Activated CD4-positive, CD25-positive, alpha-beta regulatory T cell treated with anti-CD3 and anti-CD28 coated beads, Interleukin-2, amount 50 U/mL, for 16 hours (primary cell): Measurements from ENCODE around the gene KCNQ5.

Experiments used
- DNase-seq: peaks from one replicate; pipeline ENCODE4 v3.0.0-alpha.2; 2020; ENCODE audit warnings: low read depth, low spot score

Gene KCNQ5

DNA sequence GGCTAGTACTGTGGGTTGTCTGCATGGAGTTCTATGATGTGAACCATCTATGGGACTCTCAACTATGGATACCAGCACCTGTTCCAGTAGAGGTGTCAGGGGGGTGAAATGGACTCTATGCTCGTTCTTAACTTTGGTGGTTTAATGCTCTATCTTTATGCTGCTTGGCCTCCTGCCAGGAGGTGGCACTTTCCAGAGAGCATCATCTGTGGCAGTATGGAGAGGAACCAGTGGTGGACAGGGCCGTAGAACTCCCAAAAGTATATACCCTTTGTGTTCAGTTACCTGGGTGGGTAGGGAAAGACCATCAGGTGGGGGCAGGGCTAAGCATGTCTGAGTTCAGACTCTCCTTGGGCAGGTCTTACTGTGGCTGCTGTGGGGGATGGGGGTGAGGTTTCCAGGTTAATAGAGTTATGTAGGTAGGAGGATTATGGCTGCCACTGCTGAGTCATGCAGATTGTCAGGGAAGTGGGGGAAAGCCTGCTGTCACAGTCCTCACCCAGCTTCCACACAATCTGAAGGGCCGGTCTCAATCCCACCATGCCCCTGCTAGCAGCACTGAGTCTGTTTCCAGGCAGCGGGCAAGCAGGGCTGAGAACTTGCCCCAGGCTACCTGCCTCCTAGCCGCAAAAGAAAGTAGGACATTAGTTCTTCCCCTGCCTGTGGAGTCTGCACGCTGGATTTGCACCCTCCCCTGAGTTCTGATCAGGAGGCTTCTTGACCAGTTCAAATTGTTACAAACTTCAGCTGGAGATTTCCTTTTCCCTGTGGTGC is 284.0 kb downstream of the KCNQ5 start:
- no peak for DNase-seq

DNA sequence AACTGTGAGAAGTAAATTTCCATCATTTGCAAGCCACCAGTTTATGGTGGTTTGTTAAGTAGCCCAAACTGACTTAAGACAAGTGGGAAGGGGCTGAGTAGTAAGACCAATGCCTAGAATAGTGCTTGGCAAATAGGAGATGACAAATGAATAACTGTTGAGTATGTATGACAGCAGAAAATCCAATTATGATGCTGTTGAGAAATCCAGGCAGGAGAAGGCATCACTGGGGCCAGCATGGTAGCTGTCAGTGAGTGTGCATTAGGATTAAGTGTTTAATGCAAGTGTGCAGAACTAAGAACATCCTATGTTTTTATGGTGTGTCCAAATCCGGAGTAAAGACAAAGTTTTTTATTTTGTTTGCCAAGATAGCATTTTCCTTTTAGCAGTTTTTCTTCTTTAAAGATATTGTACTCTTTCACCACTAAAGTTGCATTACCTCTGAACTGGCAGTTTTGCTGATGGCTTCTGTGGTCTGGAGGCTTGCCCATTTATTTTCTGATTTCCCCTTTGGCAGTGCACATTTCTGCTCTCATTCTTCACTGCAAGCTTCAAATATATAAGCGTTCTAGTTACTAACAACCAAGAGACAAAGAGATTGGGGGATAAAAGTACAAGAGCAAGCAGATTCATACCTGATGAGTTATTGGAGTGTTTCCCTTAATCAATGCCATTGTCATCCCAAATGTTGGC is 289.7 kb downstream of the KCNQ5 start:
- no peak for DNase-seq

DNA sequence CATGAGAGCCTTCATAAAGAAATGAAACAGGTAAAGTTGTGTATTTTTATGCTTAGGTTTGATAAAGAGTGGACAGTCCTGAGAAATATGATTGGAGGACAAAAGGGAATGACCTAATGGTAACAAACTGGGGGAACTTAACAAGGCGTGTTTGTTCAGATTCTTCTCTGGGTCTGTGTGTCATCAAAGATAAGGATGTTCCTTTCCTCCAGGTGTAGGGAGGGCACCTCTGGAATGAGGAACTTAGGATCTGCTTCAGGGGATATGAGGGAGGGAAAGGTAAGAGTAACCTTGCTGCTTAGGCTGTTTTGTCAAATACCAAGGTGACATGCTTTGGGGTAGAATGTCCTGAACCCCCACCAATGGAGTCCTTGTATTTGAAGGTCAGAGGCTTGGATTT is 291.9 kb downstream of the KCNQ5 start:
- no peak for DNase-seq

DNA sequence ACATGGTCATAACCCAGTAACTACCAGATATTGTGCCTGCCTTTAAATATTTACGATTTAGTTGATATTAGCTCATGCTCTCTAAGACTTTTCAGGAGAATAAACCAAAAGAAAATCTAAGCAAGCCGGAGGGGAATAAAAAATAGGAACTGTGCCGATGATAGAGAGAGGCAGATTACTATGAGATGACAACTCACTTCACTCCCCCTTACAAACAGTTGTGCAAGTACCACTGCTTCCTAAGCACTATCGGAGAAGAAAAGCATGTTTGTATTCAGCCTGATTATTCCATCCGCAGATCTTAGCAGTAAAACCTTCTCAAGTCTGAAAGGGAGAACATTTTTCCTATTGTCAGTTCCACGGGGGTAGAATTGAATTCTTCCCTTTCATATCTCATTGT is 294.4 kb downstream of the KCNQ5 start:
- no peak for DNase-seq

DNA sequence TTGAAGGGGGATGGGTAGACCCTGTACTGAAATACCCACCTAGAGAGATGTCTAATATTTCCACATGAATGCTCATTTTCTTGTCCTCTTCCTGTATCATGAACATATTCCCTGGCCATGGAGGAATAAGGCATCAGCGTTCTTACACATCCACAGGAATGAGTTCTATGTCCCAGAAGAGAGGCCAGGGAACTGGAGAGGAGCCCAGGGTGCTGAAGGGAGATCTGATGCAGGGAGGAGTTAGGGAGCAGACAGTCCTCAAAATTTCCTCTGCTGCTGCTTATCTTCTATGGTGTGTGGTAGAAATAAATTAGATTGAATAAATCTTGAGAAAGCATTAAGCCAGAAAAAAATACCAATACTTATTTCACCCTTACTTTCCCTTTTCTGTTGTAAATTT is 295.0 kb downstream of the KCNQ5 start:
- no peak for DNase-seq

DNA sequence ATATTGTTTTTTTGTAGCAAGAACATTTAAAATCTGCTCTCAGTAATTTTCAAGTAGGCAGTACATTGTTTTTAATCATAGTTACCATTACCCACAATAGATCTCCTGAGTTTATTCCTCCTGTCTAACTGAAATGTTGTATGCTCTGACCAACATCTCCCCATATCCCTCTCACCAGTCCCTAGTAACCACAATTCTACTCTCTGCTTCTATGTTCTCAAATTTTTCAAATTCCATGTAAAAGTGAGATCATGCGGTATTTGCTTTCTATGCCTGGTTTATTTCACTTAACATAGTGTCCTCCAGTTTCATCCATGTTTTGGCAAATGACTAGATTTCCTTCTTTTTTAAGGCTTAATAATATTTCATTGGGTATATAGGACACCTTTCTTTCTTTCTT is 300.5 kb downstream of the KCNQ5 start:
- DNase-seq = no peak

DNA sequence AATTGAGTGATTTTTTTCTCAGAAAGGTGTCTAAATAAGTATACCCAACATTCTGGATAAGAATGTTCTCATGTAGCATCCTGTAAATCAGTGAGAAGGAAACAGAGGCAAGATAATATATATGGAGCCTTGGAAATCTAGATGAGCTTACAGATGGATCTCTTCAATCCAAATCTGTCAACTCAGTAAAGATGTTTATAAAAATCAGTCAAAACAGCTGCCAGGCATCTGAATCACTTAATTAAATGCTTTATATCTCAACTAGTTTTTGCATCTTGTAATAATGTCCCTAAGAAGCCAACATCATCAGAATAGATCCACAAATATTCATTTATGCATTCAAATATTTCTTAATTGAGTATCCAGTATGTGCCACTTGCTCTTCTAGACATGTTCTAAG is 303.3 kb downstream of the KCNQ5 start:
- DNase-seq = no peak

DNA sequence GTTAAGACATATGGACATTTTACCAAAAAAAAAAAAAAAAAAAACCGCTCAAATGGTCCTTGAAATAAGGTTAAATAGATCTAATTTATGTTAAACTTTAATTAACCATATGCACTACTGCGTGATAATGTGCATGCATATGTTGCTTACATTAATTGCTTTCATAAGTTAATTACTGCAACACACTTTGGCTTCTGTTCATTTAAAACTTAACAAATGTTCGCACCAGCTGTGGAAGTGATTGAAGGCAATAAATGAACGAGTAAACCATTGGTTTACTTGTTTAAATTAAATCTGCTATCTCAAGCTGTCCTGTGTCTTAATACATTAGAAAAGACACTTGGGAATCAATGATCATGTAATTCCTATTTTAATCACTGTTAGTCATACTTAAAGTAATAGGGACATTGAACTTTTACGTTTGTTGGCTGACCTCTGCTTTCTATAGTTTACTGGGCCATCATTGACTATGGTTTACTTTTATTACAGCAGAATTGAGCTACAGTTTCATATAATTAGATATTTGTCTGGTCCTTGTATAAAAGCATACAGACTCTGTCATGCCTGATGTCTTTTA is 308.8 kb downstream of the KCNQ5 start:
- DNase-seq = no peak

DNA sequence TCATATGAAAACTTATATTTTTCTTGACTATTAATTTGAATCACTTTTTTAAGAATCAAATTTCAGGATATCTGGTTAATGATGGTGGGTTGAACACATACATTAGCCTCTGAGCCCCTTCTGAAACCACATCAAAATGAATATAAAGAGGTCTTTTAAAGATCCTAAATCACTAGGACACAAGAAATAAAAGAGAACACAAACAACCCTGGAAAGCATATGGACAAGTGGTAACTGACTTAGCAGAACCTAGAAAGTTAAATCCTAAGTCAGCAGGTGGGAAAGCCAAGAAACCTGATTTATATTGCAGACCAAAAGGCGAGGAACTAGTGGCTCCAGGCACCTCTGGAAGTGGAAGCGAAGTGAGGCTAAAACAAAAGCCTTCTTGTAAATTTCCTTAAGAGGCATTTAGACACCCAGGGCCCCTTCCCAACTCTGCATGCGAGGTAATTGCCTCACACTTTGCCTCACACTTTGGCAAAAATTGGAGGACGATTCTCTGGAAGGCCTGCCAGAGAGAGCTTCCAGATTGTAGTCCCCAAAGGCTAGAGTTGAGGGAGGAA is 309.5 kb downstream of the KCNQ5 start:
- no peak for DNase-seq

DNA sequence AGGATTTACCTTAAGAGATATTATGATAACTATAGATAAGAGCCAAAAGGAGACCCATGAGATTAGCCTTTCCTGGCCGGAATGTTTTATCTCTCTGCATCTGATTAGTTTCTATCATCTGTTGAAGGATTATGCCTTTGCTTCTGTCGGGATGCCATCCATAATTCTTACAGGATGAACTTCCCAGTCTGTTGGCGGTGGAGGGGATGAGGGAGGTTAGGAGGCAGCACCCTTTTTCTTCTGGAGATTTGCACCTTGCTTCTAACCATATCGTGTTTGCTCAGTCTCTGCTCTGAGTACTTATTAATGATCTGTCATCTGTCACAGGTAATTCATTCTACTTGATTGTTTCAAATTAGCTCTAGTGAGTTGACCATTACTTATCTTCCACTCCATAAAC is 311.4 kb downstream of the KCNQ5 start:
- DNase-seq = no peak

DNA sequence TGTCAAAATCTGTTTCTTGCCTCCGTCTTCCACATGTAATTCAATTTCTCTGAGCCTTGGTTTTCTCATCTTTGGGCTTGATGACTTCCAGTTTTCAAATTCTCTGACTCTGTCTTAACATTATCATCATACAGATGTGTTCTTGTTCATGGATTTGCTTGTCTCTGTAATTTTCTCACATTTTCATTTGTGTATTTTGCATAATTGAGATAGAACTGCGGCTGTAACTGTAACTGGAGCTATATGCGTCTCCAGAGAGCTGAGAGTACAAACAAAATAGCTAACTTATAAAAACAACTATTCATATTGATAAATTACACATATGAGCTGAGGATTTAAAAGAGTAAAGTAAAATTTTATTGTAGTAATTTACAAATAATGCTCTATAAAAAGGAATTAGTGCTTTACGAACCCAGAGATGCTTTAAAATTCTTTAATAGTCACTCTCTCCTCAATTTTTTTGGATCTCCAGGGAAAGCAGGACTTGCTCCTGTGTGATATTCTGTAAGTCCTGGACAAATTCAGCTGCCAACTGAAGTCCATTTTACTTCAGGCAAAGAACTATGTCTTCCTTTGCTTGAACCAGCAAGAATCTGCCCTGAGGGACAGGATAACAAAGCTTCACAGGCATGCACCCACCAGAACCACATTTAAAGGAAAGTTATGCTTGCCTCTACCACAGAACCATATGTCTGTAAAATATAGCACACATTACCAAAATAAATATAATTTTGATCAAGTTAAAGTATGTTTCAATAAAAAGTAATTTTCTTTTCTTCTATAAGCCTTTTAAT is 315.1 kb downstream of the KCNQ5 start:
- DNase-seq = no peak

DNA sequence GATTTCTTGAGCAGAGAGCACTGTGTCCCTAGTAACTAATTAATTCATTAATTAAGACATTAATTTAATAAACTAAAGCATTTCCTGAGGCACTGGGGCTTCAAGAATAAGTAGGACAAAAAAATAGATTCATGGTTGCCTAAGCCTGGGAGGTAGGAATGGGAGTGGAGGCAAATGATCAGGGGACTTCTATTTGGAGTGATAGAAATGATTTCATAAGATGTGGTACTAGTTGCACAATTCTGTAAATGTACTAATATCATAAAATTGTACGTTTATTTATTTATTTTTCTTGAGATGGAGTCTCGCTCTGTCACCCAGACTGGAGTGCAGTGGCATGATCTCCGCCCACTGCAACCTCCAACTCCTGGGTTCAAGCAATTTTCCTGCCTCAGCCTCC is 316.2 kb downstream of the KCNQ5 start:
- DNase-seq = no peak

DNA sequence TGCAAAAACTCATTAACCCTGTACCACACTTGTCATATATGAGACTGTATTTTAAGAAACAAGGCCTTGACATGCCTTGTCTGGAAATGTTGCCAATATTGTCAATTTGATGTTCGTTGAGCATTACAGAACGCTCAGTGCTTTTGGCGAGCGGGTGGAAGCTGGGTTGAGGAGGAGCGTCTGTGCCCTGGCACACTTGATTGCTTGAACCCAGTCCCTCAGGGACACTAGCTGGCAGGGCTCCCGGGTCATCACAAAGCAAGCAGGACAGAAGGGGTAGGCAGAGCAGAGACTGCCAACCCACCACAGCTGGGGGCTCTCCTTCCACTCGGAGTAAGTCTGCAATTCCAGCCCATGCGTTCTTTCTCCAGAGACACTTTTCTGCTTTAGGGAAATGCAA is 317.1 kb downstream of the KCNQ5 start:
- DNase-seq = no peak

DNA sequence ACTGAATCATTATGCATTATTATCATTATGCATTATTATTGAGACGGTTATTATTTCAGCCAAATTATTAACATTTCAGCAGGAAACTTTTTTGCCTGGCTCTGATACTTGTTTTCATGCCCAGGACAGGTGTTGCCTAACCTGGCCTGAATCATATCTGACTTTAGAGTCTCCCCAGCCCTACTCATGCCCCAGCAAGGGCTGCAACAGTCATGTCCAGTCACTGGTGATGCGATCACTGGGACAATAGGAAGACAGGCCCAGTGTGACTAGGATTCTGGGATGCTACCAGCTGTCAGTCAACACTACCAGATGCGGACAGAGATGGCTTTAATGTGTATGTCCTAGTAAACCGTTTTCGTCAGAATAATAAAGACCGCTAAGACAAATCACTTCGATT is 318.4 kb downstream of the KCNQ5 start:
- no peak for DNase-seq

DNA sequence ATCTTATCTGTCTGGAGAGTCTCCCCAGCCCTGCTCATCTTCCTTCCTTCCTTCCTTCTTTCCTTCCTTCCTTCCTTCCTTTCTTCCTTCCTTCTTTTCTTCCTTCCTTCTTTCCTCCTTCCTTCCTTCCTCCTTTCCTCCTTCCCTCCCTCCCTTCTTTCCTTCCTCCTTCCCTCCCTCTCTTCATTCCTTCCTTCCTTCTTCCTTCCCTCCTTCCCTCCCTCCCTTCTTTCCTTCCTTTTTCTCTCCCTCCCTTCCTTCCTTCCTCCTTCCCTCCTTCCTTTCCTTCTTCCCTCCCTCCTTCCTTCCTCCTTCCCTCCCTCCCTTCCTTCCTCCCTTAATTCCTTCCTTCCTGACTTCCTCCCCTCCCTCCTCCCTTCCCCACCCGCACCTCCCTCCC is 319.4 kb downstream of the KCNQ5 start:
- no peak for DNase-seq

DNA sequence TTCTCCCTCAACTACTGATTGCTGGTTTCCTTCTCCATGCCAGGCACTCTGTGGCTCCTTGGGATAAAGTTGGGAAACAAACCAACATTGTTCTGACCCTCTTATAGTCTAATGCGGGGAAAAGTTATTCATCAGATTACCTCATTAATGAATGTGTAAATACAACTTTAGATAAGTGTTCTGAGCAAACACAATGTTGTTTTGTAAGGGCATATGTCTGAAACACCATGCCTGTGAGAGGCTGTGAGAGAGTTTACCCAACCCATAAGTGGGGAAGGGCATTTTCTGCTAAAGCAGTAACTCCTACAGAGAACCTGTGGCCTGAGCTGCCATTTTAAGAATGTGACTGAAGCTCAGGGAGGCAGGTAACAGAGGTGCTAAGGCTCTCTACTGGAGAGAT is 319.9 kb downstream of the KCNQ5 start:
- DNase-seq = no peak

DNA sequence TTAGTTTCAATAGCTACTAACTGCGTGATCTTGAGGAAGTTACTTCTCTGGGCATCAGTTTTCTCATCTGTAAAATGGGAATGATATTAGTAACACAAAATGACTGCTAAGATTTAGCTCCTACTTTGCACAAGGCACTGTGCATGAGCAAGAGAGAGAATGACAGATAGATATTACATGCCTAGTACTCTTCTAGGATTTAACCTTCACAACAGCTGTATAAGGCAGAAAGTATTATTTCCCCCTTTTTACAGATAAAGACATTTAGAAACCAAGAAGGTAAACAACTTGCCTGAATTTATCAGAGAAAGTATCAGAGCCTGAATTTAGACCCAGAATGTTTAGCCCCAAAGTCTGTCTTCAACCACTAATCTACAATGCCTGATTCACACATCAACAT is 321.8 kb downstream of the KCNQ5 start:
- DNase-seq = no peak

DNA sequence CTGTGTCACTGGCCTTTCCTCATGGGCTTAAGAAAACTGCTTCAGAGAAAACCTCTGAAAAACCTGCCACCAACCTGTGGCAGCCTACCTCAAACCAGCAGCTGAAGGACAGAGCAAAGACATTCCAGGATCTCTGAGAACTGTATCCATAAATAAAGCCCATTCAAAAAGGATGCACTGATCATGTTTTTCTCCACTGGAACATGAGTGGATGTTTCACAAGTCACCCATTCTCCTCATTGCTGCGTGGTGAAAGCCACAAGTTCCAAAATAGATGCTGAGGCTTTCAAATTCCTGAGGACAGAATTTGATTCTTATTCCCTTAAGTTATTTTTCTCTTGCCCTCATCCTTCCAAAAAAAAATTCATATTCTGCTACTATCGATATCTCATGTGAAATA is 322.8 kb downstream of the KCNQ5 start:
- DNase-seq = no peak

DNA sequence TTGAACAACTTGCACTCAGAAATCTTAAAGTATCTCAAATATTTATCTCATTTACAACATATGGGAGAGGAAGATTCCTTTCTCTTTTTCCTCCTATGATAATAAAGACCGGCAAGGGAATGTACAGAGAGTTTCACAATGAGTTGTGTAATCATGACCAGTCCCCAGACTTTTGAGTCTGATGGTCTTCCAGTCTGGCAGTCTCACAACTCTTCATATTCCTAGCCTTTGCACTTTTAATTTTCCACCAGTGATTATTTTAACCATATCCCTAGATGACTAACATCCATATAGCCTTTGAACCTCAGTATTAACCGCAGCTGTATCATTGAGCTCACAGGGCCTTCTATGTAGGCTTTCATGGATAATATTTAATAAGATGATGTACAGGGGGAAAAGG is 324.9 kb downstream of the KCNQ5 start:
- DNase-seq = no peak

DNA sequence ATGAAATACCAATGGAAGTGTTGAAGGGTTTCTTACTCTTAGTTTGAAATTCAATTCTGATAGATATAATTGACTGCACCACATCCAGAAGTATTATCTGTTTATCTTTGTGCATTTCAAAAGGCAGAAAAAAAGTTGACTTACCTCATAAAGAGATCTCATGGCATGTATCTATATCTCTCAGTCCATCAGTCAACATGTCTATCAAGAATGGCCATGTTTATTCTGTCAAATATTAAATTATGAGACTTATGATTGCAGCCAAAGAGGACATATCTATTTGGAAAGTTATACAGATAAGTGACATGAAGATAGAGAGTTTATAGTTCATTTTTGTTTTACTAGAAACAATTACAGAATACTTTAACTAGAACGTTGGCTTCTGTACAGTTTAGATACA is 325.7 kb downstream of the KCNQ5 start:
- no peak for DNase-seq

DNA sequence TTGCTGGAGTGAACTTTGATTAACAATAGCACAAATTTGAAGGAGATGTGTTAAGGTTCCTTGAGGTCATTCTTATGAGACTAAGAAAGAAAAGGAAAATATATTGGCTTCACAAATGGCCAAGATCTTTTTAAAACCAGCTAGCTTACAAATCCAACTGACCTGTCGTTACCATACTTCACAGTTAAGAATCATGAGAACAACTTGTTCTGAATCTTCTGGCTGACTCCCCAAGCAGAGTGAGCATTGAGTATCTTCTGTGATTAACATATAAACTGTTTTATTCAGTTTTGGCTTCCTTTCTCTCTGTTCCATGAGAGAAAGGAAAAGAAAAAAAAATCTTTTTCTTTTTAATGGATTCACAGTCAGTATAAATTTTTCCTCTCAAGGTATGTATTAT is 326.3 kb downstream of the KCNQ5 start:
- no peak for DNase-seq
